GM19035 (cell line): ENCODE data around the gene CBLB.

Experiments used
- ATAC-seq: cut with Tn5 transposase; IDR thresholded peaks from one replicate; pipeline ENCODE4 v1.9.1; 2021; ENCODE audit not compliant: unreplicated experiment

CBLB gene

DNA sequence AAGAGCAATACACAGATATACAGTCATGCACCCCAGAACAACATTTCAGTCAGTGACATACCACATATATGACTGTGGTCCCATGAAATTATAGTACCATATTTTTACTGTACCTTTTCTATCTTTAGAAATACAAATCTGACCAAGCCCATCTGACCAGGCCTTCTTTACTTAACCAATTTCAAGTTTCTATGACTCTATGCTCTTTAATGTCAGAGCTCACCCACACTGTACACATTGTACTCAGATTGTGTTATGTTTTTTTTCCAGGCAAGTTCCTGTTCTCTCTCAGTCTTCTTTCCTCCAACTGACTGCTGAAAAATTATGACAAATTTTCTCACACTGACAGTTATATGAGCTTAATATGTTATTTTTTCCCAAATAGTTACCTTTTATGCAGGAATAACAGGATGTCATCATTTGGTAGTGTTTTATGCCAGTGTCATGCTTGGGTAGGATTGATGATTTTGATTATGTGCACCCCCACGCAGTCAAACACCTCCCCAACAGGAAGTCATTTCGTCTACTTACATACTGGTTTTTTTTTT is 8.0 kb upstream of the CBLB start:
- ATAC-seq = peak; percentile 73

- ATAC-seq = no peak
Measured at GRCh38 chr3:105869861-105870755, 1.3 kb upstream of the CBLB start.

- no peak for ATAC-seq
Measured at GRCh38 chr3:105869531-105869833, 670 bp upstream of the CBLB start.

DNA sequence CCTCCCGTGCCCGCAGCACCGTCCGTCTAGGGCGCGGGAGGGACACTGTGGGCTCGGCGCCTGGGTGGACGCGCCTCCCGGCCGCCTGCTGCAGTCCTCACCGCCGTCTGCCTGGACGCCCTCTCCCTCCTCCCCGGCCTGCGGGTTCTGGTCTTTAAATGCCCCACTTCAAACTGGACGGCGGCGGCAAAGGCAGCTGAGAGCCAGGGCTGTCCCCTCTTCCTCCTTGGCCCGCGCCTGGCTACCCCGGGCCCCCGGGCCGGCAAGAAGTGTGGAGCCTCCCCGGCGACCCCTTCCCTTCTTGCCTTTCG is 426 bp downstream of the CBLB start:
- ATAC-seq = peak; percentile 15

DNA sequence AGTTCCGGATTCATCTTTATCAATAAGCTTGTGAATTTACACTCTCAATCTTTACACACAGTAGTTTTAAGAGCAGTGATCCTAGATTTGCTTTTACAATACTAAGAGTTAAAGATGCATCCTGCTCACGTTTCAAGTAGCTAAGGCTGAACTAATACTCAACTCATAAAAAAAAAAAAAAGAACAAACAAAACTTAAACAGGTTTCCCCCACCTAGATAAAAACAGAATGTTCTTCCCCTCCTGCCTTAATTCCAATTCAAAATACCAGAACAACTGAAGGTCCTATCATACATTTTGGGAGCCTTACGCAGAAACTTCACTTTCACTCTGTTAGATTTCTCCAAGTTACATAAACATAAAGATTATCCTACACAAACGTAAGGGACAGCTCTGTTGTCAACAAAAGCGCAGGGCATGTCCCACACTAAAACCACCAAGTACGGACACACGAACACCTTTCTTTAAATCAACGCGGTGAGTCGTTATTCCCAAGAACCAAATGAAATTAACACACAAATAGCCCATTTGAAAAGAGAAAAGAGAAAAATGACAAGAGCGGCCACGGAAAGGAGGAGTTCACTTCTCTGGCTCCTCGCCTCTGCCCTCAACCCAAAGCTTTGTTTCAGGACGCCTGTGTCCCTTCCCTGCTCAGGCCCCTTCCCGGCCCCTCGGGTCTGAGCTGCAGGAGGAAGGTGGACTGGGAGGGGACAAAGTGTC is 941 bp downstream of the CBLB start:
- ATAC-seq = no peak

GRCh38 chr3:105866656-105867653 is 1.9 kb downstream of the CBLB start:
- peak; percentile 23 for ATAC-seq

DNA sequence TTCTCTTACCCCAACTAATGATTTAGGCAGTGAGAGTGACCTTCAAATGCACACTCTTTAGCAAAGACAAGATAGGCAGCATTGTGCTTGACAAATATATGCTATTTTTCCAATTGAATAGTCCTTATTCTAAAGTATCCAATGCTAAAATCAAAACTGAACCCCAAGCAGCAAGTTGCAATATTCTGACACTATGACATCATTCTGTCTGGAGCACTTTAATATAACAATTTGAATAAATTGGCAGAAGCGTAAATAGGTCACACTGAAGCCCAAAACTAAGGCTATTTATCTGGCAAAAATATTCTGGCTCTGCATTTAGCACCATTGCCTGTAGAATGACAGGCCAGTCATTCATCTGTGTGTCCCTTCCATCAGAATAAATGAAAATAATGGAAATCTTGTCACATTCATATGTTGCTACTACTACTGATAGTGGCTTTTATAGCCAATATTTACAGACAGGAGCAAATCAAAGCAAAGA is 2.9 kb downstream of the CBLB start:
- no peak for ATAC-seq

GRCh38 chr3:105865016-105865623 is 3.7 kb downstream of the CBLB start:
- ATAC-seq = no peak

DNA sequence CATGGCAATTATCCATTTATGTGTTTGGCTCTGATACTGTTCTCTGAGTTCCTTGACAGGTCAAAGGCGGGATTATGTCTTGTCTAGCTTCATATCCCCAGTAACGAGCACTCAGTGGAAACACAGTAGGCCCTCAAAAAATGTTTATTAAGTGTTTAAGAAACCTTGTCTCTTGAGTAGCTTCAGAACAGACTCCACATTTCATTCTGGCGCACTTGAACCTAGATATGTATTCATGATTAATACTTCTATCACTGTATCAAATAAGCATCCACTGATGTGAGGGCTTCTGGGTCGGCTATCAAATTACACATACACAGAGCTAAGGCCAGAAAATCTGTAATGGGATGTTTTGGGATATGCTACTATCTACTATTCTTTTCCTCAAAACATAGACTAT is 4.6 kb downstream of the CBLB start:
- no peak for ATAC-seq

DNA sequence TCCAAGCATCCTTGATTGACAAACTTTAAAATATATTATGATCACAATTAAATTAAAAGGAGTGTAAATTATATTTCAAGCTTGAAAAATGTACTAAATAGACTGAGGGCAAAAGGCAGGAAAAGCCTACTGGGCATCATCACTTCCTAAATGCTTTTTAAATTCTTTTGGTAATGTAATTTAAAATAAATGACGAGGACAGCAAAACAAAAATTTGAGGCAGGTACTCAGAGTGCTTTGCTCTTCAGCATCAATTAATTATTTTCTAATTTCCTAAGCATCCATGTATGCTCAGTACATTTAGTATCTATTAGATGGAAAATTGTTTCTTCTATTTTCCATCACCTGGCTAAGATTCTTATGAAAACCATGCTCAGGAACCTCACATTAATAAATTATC is 5.2 kb downstream of the CBLB start:
- ATAC-seq = no peak

- ATAC-seq = peak; percentile 58
Measured at GRCh38 chr3:105862217-105862616, 6.6 kb downstream of the CBLB start.

GRCh38 chr3:105860641-105861040 is 8.2 kb downstream of the CBLB start:
- ATAC-seq = no peak

DNA sequence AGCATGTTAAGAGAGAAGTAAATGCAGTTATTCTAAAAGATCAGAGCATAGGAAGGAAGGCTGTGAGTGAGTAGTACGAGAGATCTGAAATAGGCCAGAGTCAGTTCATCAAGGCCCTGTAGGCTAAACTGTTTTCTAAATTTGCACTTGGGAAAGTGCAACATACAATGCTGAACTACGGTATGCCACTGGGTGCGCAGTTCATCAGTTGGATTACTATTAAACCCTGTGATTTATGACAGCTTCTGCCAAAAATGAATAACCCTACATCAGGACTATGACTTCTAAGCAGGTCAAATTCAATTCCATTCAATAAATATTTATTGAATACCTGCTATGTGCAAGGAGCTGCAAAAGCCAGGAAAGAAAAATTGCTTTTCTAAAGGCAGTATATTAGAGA is 10.8 kb downstream of the CBLB start:
- ATAC-seq = no peak

GRCh38 chr3:105857601-105858000 is 11.2 kb downstream of the CBLB start:
- no peak for ATAC-seq

DNA sequence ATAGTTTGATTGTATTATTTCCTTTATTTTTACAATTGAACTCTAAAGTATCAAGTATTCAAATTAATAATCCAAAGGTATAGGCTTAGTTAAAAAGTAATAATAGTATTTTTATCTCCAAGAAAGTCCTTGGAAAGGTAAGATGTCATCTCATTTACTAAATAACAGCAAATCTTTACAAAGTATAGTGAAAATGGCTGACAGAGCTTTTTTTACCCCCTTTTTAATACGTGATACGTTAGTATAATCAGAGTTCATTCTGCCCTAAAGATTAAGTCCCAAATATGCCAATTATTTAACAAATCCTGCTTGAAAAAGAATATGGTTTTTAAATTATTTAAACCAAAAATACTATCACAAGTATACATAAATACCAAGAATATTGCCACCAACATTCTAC is 12.2 kb downstream of the CBLB start:
- ATAC-seq = no peak

DNA sequence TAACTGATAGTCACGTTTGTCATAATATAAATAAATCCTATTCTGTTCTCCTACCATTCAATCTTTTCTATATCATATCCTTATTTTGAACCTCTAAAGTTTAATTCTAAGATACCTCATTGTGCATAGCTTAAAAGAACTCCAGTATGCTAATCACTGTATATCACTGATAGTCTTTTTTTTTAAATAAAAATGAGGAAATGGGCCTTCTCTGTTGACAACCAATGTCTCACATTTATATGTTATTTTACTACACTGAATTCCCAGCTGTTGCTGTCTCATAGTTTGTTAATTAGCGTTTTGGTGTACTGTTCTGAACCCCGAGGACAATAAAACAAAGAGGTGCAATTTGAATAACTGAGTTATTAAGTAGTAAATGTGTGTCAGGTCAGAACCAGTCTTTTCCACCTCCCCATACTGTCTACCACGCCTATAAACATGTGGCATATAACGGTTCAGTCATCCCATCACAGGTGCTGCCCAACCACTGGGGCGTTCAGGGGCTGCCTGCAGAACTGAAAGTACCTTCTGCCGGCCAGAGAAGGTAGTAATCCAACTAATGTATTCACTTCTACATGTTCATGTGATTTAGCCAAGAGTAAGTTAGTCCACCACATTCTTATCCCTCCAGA is 14.9 kb downstream of the CBLB start:
- ATAC-seq = peak; percentile 88

- ATAC-seq = no peak
Measured at GRCh38 chr3:105851582-105851981, 17.2 kb downstream of the CBLB start.

DNA sequence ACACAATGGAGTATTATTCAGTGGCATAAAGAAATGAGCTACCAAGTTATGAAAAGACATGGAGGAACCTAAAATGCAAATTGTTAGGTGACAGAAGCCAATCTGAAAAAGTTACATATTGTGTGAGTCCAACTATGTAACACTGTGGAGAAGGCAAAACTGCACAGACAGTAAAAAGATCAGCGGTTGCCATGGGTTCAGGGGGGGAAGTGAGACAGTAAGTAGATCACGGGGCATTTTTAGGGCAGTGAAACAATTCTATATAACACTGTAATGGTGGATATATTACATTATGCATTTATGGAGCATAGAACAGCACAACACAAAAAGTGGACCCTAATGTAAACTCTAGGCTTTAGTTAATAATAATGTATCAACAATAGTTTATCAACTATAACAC is 17.6 kb downstream of the CBLB start:
- no peak for ATAC-seq

- ATAC-seq = no peak
Measured at GRCh38 chr3:105850593-105850992, 18.2 kb downstream of the CBLB start.

GRCh38 chr3:105848821-105849220 is 20.0 kb downstream of the CBLB start:
- no peak for ATAC-seq
